OCI-LY1 (cell line): ENCODE results near the gene GPRASP1.

Experiments used
- H2AFZ ChIP-seq: fragments of 200-600 bp; sonication (generic), shearing (Covaris generic); 2 replicates; pipeline ENCODE4 v1.6.0; 2014; ENCODE audit warnings: antibody characterized with exemption, mild to moderate bottlenecking, low read length
- H3F3A ChIP-seq: fragments of 200-600 bp; sonication (generic), shearing (Covaris generic); 2 replicates; pipeline ENCODE4 v1.6.0; 2014; ENCODE audit warnings: mild to moderate bottlenecking, antibody characterized with exemption, low read length, moderate library complexity; ENCODE audit not compliant: insufficient read depth
- H3K27ac ChIP-seq: fragments of 200-600 bp; sonication (generic); 2 replicates; pipeline ENCODE4 v1.5.1; 2014; ENCODE audit warnings: low read length, mixed run types, mild to moderate bottlenecking, low read depth; ENCODE audit not compliant: poor library complexity, severe bottlenecking
- H3K27me3 ChIP-seq: fragments of 200-600 bp; sonication (generic); 2 replicates; pipeline ENCODE4 v1.6.0; 2014; ENCODE audit warnings: antibody characterized with exemption, mild to moderate bottlenecking, low read length, moderate library complexity; ENCODE audit not compliant: insufficient read depth
- H3K36me3 ChIP-seq: fragments of 200-600 bp; sonication (generic); 2 replicates; pipeline ENCODE4 v1.6.1; 2014; ENCODE audit warnings: mild to moderate bottlenecking, antibody characterized with exemption, low read length, moderate library complexity, mixed read lengths; ENCODE audit not compliant: insufficient read depth
- H3K4me1 ChIP-seq: fragments of 200-600 bp; sonication (generic); 2 replicates; pipeline ENCODE4 v1.5.1; 2014; ENCODE audit warnings: mild to moderate bottlenecking, low read length, moderate library complexity; ENCODE audit not compliant: insufficient read depth, severe bottlenecking
- H3K4me2 ChIP-seq: fragments of 200-600 bp; sonication (generic), shearing (Covaris generic); 2 replicates; pipeline ENCODE4 v1.6.1; 2014; ENCODE audit warnings: low read length
- H3K4me3 ChIP-seq: fragments of 200-600 bp; sonication (generic); 2 replicates; pipeline ENCODE4 v1.5.1; 2014; ENCODE audit warnings: low read length, low read depth, mild to moderate bottlenecking, mixed read lengths; ENCODE audit not compliant: poor library complexity, severe bottlenecking
- H3K79me2 ChIP-seq: fragments of 200-600 bp; shearing (Covaris generic); 2 replicates; pipeline ENCODE4 v1.6.1; 2016; ENCODE audit warnings: mixed run types, low read length, mixed read lengths; ENCODE audit not compliant: insufficient read depth
- H3K9ac ChIP-seq: fragments of 200-600 bp; sonication (generic), shearing (Covaris generic); 2 replicates; pipeline ENCODE4 v1.6.1; 2014; ENCODE audit warnings: mild to moderate bottlenecking, low read length, mixed read lengths
- H3K9me2 ChIP-seq: fragments of 200-600 bp; sonication (generic), shearing (Covaris generic); 2 replicates; pipeline ENCODE4 v1.6.1; 2014; ENCODE audit warnings: low read depth, mild to moderate bottlenecking, low read length, mixed read lengths
- H3K9me3 ChIP-seq: fragments of 200-600 bp; shearing (Covaris generic); 2 replicates; pipeline ENCODE4 v1.6.1; 2014; ENCODE audit warnings: low read length, mixed read lengths
- H4K20me1 ChIP-seq: fragments of 200-600 bp; sonication (generic), shearing (Covaris generic); 2 replicates; pipeline ENCODE4 v1.6.0; 2016; ENCODE audit warnings: mild to moderate bottlenecking, low read length; ENCODE audit not compliant: insufficient read depth
- CTCF ChIP-seq: fragments of 200-600 bp; sonication (generic), shearing (Covaris generic); IDR thresholded peaks from 2 replicates; pipeline ENCODE4 v1.5.1; 2017; ENCODE audit warnings: mild to moderate bottlenecking, antibody characterized with exemption, low read length, moderate library complexity, mixed read lengths
- EZH2 ChIP-seq: fragments of 200-600 bp; sonication (generic), shearing (Covaris generic); IDR thresholded peaks from 2 replicates; pipeline ENCODE4 v1.8.0; 2017; ENCODE audit warnings: borderline replicate concordance, mixed run types, mild to moderate bottlenecking, antibody characterized with exemption, low read length, moderate library complexity, mixed read lengths

GPRASP1 gene

GRCh38 chrX:102610905-102611304, 40.4 kb upstream of the GPRASP1 start:
- no peaks in the 10 kb centered on the region for H3K79me2 ChIP-seq

GRCh38 chrX:102624105-102624504, 27.2 kb upstream of the GPRASP1 start:
- no peaks in the 10 kb centered on the region for H3K9me3 ChIP-seq

More at GRCh38 chrX:102610905-102611304, 40.4 kb upstream of the GPRASP1 start:
- Histone ChIP-seq H3K4me3 (no peak overlapping the region), H3K36me3 (peaks cover 27% of the 10 kb centered on the region), H3K9me2 (no peaks in the 10 kb centered on the region), H3K27me3 (no peaks in the 10 kb centered on the region), H3K9ac (no peak overlapping the region), H3F3A (no peaks in the 10 kb centered on the region), H3K4me2 (no peak overlapping the region), H2AFZ (no peak overlapping the region), H4K20me1 (no peaks in the 10 kb centered on the region), H3K4me1 (no peaks in the 10 kb centered on the region), H3K27ac (no peak overlapping the region), H3K9me3 (no peaks in the 10 kb centered on the region)
- TF ChIP-seq EZH2 (no peak), CTCF (no peak)

GRCh38 chrX:102627640-102628039, 23.6 kb upstream of the GPRASP1 start:
- Histone ChIP-seq H3K9me3 (no peaks in the 10 kb centered on the region), H3F3A (no peaks in the 10 kb centered on the region), H4K20me1 (no peaks in the 10 kb centered on the region), H3K4me1 (no peaks in the 10 kb centered on the region), H3K36me3 (peaks cover 13% of the 10 kb centered on the region), H3K27ac (no peak overlapping the region), H3K4me3 (no peak overlapping the region), H2AFZ (no peak overlapping the region), H3K9ac (no peak overlapping the region), H3K27me3 (no peaks in the 10 kb centered on the region), H3K4me2 (no peak overlapping the region), H3K9me2 (no peaks in the 10 kb centered on the region), H3K79me2 (no peaks in the 10 kb centered on the region)
- TF ChIP-seq CTCF (no peak), EZH2 (no peak)

More at GRCh38 chrX:102624105-102624504, 27.2 kb upstream of the GPRASP1 start:
- no peak overlapping the region for H2AFZ ChIP-seq
- H3K36me3 ChIP-seq, result peaks cover 8% of the 10 kb centered on the region
- no peaks in the 10 kb centered on the region for H3K79me2 ChIP-seq
- no peaks in the 10 kb centered on the region for H3K4me1 ChIP-seq
- H4K20me1 ChIP-seq, result no peaks in the 10 kb centered on the region
- no peak overlapping the region for H3K4me3 ChIP-seq
- H3K9ac ChIP-seq, result no peak overlapping the region
- H3K9me2 ChIP-seq, result no peaks in the 10 kb centered on the region
- no peaks in the 10 kb centered on the region for H3K27me3 ChIP-seq
- no peaks in the 10 kb centered on the region for H3F3A ChIP-seq
- TF ChIP-seq EZH2, result no peak
- no peak for TF ChIP-seq CTCF
- no peak overlapping the region for H3K4me2 ChIP-seq
- H3K27ac ChIP-seq, result no peak overlapping the region
